PFSK-1 (cell line): ENCODE data around the gene LRFN2.

Source experiments
- POLR2AphosphoS5 ChIP-seq: IDR thresholded peaks from 2 replicates; pipeline ENCODE4 v1.6.1; 2012; ENCODE audit warnings: low read depth, mild to moderate bottlenecking, control low read depth, low read length, moderate library complexity
- TAF1 ChIP-seq: IDR thresholded peaks from 2 replicates; pipeline ENCODE4 v1.6.1; 2012; ENCODE audit warnings: low read length, control low read depth, borderline replicate concordance; ENCODE audit not compliant: insufficient read depth

- TF ChIP-seq TAF1: no peak
- no peak for TF ChIP-seq POLR2AphosphoS5
Measured at GRCh38 chr6:40486576-40486975, 100.6 kb downstream of the LRFN2 start.
